Peyer's patch (tissue), 4 donors: ENCODE measurements around the gene LOC101059915.
A peak's percentile ranks its signal among the peaks of the same experiment; 100 is the strongest.
"Not testable (repeated sequence)": the region's sequence is repeated elsewhere in the genome, so short reads cannot be mapped to it uniquely, and the experiment has no call there.

Experiments
- CTCF ChIP-seq, 6 experiments: fragments of 450-650 bp in 4 of 6; fragments of 200-600 bp in 2 of 6; sonication (generic) in 1 of 6; IDR thresholded peaks; one replicate each; pipeline ENCODE4 v1.5.1; 2017 to 2019; ENCODE audit warnings: antibody characterized with exemption in 6 of 6, mild to moderate bottlenecking in 3 of 6, moderate library complexity in 1 of 6
- POLR2A ChIP-seq, 2 donors: fragments of 450-650 bp; IDR thresholded peaks; one replicate each; pipeline ENCODE4 v1.5.1; 2017; ENCODE audit warnings: antibody characterized with exemption in 2 of 2, mild to moderate bottlenecking in 2 of 2, moderate library complexity in 2 of 2

DNA sequence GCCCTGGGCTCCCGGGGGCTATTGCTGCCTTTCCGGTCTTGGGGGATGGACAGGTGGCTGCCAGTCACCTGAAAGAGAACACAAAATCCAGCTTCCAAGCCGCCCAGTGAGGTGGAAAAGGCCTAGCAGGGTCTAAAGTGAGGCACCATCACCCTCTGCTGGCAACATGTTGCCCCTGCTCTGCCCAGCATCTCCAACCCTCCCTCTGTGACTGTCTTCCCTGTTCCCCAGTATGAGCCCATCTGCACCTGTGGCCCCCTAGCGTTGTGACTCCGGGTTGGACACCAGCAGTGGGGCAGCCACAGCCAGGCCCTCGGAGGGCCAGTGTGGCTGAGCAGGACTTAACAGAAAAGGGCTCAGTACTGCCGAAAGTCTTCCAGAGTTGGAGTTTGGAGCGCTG lies 3.1 kb upstream of the LOC101059915 start:
- TF ChIP-seq CTCF (IDR thresholded peaks at IDR 0.05) = peak in 2 of 6 experiments; percentile 11 to 24
- TF ChIP-seq POLR2A (IDR thresholded peaks at IDR 0.05) = not testable (repeated sequence)
